HG03432 (cell line): Measurements from ENCODE around the gene PRKACA.
"Not testable (repeated sequence)": the region's sequence is repeated elsewhere in the genome, so short reads cannot be mapped to it uniquely, and the experiment has no call there.

Experiments
- ATAC-seq: cut with Tn5 transposase; IDR thresholded peaks from one replicate; pipeline ENCODE4 v1.9.1; 2021; ENCODE audit warnings: mild to moderate bottlenecking, moderate library complexity; ENCODE audit not compliant: unreplicated experiment

Gene PRKACA

GRCh38 chr19:14148751-14149410 is 31.3 kb upstream of the PRKACA start:
- no peak for ATAC-seq

- no peak for ATAC-seq
Observed at GRCh38 chr19:14147797-14148605, 30.4 kb upstream of the PRKACA start.

- ATAC-seq: no peak
Observed at GRCh38 chr19:14146789-14147216, 29.2 kb upstream of the PRKACA start.

- not testable (repeated sequence) for ATAC-seq
Observed at GRCh38 chr19:14146169-14146568, 28.6 kb upstream of the PRKACA start.

- ATAC-seq: no peak
Observed at GRCh38 chr19:14145381-14145780, 27.8 kb upstream of the PRKACA start.

GRCh38 chr19:14142262-14143190 is 25.0 kb upstream of the PRKACA start:
- no peak for ATAC-seq

GRCh38 chr19:14141041-14141440 is 23.5 kb upstream of the PRKACA start:
- no peak for ATAC-seq

- no peak for ATAC-seq
Observed at GRCh38 chr19:14139944-14140343, 22.4 kb upstream of the PRKACA start.

- ATAC-seq: no peak
Observed at GRCh38 chr19:14138576-14139265, 21.2 kb upstream of the PRKACA start.

- peak; percentile 80 for ATAC-seq
Observed at GRCh38 chr19:14136509-14137281, 19.1 kb upstream of the PRKACA start, which contains the start of gene ASF1B. Gene ASF1B, minus strand, starts transcription at chr19:14136589. Its CDS starts 133 bp downstream, at chr19:14136456.

GRCh38 chr19:14135985-14136508 is 18.5 kb upstream of the PRKACA start:
- ATAC-seq: no peak

GRCh38 chr19:14135355-14135754 is 17.8 kb upstream of the PRKACA start:
- ATAC-seq: no peak

- no peak for ATAC-seq
Observed at GRCh38 chr19:14127929-14128509, 10.5 kb upstream of the PRKACA start.

GRCh38 chr19:14127176-14127575 is 9.6 kb upstream of the PRKACA start:
- ATAC-seq: no peak

GRCh38 chr19:14122924-14123323 is 5.4 kb upstream of the PRKACA start:
- no peak for ATAC-seq

GRCh38 chr19:14120497-14120780 is 2.9 kb upstream of the PRKACA start:
- no peak for ATAC-seq

- ATAC-seq: no peak
Observed at GRCh38 chr19:14119644-14120496, 2.3 kb upstream of the PRKACA start.

GRCh38 chr19:14119146-14119545 is 1.6 kb upstream of the PRKACA start:
- no peak for ATAC-seq
